ENCODE results near the gene SHISA6. TPM values are rescaled to one million over a fixed set of nuclear protein-coding genes. Genes with fewer than 3 reads are reported as not detected.
"Not testable (repeated sequence)": the region's sequence is repeated elsewhere in the genome, so short reads cannot be mapped to it uniquely, and the experiment has no call there.

SHISA6 gene
- total RNA-seq, 2 donors from 2014 or later: 0.07 TPM; not detected in 1

DNA sequence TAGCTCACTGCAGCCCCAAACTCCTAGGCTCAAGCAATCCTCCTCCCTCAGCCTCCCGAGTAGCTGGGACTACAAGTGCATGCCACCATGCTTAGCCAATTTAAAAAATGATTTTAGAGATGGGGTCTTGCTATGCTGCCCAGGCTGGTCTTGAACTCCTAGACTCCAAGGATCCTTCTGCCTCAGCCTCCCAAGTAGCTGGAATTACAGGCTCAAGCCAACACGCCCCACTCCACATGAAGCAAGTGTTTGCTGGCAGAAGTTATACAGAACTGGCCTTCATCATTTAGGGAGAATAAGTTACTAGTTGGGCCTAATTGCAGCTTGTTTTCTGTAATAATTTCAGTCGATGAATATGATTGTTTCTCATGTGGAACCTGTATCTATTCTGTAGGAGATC lies 68.0 kb downstream of the SHISA6 start:
- TF ChIP-seq, protein P1, sequence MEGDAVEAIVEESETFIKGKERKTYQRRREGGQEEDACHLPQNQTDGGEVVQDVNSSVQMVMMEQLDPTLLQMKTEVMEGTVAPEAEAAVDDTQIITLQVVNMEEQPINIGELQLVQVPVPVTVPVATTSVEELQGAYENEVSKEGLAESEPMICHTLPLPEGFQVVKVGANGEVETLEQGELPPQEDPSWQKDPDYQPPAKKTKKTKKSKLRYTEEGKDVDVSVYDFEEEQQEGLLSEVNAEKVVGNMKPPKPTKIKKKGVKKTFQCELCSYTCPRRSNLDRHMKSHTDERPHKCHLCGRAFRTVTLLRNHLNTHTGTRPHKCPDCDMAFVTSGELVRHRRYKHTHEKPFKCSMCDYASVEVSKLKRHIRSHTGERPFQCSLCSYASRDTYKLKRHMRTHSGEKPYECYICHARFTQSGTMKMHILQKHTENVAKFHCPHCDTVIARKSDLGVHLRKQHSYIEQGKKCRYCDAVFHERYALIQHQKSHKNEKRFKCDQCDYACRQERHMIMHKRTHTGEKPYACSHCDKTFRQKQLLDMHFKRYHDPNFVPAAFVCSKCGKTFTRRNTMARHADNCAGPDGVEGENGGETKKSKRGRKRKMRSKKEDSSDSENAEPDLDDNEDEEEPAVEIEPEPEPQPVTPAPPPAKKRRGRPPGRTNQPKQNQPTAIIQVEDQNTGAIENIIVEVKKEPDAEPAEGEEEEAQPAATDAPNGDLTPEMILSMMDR (IDR thresholded peaks at IDR 0.05): no peak
- Histone ChIP-seq H3K4me3 (no peak overlapping the region), H3K9me3 (no peaks in the 10 kb centered on the region), H3K36me3 (no peaks in the 10 kb centered on the region), H3K27me3 (no peaks in the 10 kb centered on the region), H3K4me1 (no peaks in the 10 kb centered on the region), H3K27ac (no peak overlapping the region)
- no peak for DNase-seq (ENCODE audit: low spot score)

DNA sequence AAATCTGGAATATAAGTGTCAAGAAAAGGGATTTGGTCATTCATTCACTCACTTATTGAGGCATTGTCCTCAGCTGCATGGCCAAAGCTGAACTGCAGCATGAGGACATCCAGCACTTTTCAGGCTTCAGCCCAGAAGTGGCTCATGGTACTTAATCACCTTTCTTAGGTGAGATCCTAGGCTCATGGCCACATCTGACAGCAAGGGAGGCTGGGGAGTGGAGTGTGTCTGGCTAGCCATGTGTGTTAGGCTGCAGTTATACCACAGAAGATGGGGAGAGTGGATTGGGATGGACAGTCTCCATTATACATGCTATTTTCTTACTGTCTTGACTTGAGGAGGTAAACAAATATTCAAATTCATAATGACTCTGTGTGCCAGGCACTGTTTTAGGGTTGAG lies 68.8 kb downstream of the SHISA6 start:
- Histone ChIP-seq H3K4me1 (no peaks in the 10 kb centered on the region), H3K36me3 (no peaks in the 10 kb centered on the region), H3K27ac (no peak overlapping the region), H3K9me3 (no peaks in the 10 kb centered on the region), H3K27me3 (no peaks in the 10 kb centered on the region), H3K4me3 (no peak overlapping the region)
- DNase-seq (ENCODE audit: low spot score): no peak
- TF ChIP-seq, protein P1 (IDR thresholded peaks at IDR 0.05): no peak

DNA sequence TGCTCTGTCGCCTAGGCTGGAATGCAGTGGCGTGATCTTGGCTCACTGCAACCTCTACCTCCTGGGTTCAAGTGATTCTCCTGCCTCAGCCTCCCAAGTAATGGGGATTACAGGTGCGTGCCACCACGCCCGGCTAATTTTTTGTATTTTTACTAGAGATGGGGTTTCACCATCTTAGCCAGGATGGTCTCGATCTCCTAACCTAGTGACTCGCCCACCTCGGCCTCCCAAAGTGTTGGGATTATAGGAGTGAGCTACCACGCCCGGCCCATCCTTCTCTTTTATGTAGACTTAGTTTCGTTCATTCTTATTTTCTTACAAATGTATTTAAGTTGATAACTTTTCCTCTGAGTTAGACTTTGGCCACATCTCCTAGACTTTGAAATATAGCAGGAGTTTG lies 75.4 kb downstream of the SHISA6 start:
- H3K27ac ChIP-seq; H3K27me3 ChIP-seq; H3K4me1 ChIP-seq; H3K36me3 ChIP-seq; H3K9me3 ChIP-seq; DNase-seq (ENCODE audit: low spot score); H3K4me3 ChIP-seq: not testable (repeated sequence)

DNA sequence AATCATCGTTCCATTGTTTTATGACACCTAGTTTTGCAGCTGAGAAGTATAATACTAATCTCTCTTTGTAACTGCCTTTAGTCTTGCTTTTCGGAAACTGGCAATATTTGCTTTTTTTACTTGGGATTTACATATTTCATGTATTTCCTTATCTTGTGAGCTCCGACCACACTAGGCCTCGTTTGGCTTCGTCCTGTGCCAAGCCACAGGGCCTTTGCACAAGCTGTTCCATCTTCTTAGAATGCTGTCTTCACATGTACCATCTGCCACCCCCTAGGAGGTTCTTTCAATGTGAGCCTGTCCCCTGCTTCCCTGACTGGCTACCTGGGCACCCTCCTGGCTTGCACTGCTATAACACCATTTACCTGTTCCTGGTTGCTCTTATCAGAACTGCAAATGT lies 77.2 kb downstream of the SHISA6 start:
- Histone ChIP-seq H3K9me3 (no peaks in the 10 kb centered on the region), H3K4me1 (no peaks in the 10 kb centered on the region), H3K27me3 (no peaks in the 10 kb centered on the region), H3K4me3 (no peak overlapping the region), H3K27ac (no peak overlapping the region), H3K36me3 (no peaks in the 10 kb centered on the region)
- DNase-seq (ENCODE audit: low spot score): no peak
- TF ChIP-seq, protein P1 (IDR thresholded peaks at IDR 0.05): no peak

DNA sequence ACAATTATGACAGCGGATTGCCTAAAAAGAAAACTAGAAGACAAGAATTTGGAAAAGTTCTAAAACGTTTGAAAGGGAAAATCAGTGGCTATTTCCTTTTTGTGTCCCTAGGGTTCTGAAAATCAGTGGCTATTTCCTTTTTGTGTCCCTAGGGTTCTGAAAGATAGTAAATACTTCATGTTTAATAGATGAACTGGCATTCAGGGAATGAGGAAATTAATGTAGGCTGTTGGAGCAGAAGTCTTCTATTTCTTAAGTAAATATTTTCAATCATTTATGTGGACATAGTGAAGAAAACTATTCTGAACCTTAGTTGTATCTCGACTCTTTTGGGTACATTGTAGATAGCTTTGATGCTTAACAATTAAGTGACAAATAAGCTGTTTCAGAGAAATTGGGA lies 78.9 kb downstream of the SHISA6 start:
- Histone ChIP-seq H3K4me1 (no peaks in the 10 kb centered on the region), H3K27me3 (no peaks in the 10 kb centered on the region), H3K9me3 (no peaks in the 10 kb centered on the region), H3K27ac (no peak overlapping the region), H3K4me3 (no peak overlapping the region), H3K36me3 (no peaks in the 10 kb centered on the region)
- TF ChIP-seq, protein P1 (IDR thresholded peaks at IDR 0.05): no peak
- no peak for DNase-seq (ENCODE audit: low spot score)

DNA sequence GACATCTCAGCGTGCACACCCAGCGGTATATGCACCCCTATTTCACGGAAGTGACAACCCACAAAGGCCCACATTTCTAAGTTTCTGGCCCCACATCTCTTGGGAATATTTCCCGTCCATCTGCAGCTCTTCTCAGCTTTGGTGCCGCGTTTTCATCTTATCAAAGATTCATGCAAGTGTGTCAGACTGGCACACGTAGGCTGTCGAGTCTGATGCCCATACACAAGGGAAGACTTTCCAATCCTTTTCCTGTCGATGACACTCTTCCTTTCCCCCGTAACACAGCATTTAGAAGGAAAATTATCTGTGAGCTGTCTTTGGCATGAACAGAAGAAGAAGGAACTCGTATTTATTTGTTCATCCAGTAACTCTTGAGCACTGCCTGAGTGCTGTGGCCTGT lies 83.0 kb downstream of the SHISA6 start:
- DNase-seq (ENCODE audit: low spot score): no peak
- TF ChIP-seq, protein P1 (IDR thresholded peaks at IDR 0.05): no peak
- no peak overlapping the region for H3K27ac ChIP-seq

More for the DNA sequence above, 83.0 kb downstream of the SHISA6 start:
- H3K27me3 ChIP-seq: no peaks in the 10 kb centered on the region
- no peaks in the 10 kb centered on the region for H3K9me3 ChIP-seq
- no peaks in the 10 kb centered on the region for H3K4me1 ChIP-seq
- H3K36me3 ChIP-seq: no peaks in the 10 kb centered on the region
- no peak overlapping the region for H3K4me3 ChIP-seq
